Measurements from ENCODE around the gene CLSTN2.

CLSTN2 gene

DNA sequence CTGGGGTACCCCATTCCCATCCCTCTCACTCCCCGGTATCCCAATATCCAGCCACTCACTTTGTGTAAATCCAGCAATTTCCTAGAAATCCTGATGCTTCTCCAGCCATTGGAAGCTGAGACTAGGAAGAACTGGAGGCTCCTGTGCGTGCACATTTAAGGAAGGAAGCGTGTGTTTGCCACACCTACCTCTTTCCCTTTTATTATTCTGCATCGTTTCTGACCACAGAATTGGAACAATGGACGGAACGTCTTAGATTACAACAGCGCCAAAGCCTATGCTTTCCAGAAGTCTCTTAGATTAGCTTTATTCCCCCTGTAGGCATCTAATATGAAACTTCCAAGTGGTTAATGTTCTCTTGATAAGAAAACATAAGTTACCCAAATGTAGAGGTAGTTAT lies 508.1 kb downstream of the CLSTN2 start:
- DNase-seq (ENCODE audit: low read depth in 3 of 3, low spot score in 1 of 3), result no peak

DNA sequence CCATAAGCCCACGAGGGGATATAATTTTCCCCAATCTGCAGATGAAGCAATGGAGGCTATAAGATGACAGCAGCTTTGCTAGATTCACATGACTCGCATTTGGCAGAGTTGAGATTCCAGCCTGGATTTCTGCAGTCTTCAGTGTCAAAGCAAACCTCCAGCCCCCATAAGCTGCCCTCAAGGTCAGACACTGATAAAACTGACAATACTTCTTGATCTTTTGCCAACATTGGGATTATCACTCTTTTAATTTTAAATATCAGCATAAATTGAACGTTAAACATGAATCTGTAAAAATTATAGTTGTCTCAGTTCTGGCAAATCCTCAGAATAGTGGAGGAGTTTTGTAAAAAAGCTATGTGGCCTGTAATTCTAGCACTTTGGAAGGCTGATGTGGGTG lies 508.8 kb downstream of the CLSTN2 start:
- no peak for DNase-seq (ENCODE audit: low read depth in 3 of 3, low spot score in 1 of 3)

DNA sequence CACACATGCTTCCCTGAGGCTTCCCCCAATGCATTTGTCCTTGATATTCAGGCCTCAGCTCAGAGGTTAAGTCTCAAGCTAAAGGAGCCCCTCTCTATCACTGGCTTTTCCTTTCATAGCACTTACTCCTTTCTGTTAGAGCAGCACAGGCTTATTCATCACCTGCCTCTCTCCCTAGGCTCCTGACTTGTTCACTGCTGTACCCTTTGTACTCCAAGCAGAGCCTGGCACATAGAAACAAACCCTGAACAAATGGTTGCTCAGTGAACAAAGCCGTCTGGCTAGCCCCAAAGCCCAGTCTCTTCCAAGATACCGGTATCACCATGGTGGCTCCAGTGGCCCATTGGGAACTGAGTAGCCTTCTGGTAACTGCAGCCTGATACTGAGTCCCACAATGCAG lies 511.7 kb downstream of the CLSTN2 start:
- DNase-seq (ENCODE audit: low read depth in 3 of 3, low spot score in 1 of 3), result no peak

DNA sequence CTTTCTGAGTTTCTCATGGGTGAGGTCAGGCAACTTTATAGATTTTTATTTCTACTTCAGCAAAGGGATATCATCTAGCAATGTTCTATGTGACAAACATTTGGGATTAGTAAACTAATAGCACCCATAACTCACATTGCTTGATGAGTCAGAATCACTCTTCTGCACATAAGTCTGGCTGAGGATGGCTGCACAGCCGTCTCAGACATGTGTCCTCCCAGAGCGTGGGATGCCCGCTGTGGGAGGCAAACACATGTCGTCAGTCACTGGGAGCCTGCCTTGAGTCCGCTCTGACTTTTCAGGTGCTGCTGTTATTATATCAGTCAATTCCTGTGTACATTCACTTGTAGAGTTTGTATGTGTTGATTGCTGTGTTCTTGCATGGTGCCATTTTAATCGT lies 512.2 kb downstream of the CLSTN2 start:
- DNase-seq (ENCODE audit: low read depth in 3 of 3, low spot score in 1 of 3), result no peak

DNA sequence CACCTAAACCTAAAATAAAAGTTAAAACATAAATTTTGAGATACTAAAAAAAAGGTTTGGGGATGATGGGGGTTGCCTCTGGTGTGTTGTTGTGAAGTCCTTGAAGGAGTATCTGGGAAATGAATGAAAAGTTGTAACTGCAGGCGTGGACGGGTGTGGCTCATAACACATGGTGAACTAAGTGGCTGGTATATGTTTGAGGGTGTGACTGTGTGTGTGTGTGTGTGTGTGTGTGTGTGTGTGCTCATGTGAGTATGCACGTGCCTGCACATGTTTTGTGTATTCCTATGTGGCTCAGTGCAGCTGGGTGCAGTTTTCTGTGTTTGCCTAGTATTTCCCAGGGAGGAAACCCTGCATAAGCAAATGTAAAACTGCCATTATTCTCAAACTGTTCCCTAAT lies 513.0 kb downstream of the CLSTN2 start:
- no peak for DNase-seq (ENCODE audit: low read depth in 3 of 3, low spot score in 1 of 3)

DNA sequence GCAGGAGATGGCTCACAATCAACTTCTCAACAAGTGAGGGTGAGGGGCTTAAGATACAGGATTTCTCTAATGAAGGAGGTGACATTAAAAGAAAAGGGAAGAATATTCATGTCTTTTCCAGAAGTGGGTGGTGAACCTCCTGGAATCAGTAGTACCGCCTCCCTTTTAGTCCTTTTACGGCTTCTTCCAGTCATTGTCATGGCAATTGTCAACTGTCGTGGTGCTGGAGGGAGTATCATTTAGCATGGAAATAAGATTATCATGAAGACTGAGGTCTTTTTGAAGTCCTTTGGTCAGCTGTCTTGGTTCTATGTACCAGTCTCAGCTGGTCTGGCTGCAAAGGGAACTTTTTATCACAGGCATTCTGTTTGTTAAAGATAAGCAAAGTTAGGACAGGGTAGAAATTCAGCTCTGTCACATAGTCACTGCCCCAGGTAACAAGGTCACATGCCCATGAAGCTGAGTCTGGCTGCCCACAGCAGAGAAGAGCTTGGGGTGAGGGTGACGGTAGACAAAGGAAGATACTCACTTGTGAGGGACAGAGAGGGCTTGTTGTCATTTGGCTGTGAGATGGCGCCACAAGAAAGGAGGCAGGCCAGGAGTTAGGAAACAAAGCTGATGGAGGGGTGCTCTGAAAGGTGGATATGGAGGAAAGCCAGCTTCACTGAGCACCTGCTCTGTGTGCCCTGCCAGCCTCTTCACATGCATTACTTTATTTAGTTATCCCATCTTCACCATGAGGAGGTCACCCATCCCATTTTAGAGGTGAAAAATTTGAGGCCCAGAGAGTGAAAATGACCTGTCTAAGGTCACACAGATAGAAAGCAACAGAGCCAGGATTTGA lies 514.6 kb downstream of the CLSTN2 start:
- no peak for DNase-seq (ENCODE audit: low read depth in 3 of 3, low spot score in 1 of 3)

DNA sequence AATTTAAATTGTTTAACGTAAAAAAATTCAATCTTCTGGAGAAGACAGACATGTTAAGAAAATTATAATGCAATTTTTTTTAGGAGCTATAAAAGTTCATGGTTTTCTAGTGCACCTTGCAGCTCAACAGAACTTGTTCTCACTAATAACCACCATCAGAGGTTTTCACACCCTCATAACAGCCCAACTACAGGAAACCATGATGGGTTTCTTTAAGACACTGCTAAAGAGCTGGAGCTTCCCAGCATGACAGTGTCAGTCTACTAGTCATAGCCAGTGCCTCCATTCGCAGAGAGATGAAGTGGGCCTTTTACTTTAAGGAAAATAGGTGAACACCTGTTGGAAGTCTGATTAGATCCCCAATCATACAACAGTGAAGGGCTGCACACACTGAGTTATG lies 518.8 kb downstream of the CLSTN2 start:
- no peak for DNase-seq (ENCODE audit: low read depth in 3 of 3, low spot score in 1 of 3)

DNA sequence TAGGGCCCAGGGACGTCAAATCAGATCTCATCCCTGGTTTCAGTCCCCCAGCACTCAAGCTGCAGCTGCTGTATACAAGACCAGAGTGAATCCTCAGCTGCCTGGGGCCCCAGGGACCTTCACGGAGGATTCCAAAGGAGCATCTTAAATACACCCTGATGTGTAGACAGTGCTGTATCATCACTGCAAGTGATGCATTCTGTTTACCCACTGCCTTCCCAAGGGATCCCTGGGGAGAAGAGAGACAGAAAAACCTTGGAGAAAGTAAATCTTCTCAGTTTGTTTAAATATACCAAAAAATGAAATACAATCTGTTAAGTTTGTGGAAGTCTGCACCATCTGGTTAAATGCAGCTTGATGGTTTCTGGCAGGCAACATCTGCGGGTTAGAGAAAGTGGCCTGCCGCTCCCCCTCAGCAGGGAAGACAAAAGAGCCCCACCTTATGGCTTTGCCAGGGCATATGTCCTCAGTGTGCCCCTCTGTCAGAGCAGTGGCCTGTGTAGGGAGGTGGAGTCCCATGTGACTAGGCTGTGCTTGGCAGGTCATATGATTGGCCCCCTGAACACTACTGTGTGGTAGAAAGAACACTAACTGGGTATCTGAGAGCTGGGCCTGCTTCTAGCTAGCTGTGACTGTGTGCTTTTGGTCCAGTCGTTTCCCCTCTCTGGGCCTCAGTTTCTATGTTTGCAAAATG lies 520.7 kb downstream of the CLSTN2 start:
- DNase-seq (ENCODE audit: low read depth in 3 of 3, low spot score in 1 of 3), result no peak

DNA sequence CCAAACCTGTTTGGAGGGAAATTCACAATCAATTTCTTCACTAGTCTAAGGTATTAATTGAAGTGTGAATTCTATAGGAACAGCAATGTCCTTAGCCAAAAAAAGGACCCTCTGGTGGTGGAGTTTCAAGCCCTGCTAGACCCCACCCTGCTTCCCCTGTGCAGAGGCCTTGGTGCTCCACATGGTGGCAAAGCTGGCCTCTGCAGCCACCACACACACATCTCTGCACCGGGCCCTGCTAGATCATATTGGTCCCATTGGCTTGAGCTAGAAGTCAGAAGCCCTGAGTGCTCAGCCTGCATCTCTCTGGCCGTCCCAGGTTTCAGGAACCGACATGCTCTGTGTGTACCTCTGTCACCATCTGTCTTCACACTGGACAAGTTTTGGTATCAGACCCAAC lies 522.0 kb downstream of the CLSTN2 start:
- no peak for DNase-seq (ENCODE audit: low read depth in 3 of 3, low spot score in 1 of 3)

DNA sequence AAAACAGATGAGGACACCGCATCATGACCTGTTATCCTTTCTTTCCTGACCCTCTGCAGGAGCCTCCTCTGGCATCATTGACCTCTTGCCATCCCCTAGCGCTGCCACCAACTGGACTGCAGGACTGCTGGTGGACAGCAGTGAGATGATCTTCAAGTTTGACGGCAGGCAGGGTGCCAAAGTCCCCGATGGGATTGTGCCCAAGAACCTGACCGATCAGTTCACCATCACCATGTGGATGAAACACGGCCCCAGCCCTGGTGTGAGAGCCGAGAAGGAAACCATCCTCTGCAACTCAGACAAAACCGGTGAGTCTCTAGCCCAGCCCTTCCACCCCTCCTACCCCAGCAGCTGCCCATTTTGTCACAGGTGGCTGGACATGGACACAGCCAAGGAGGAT lies 524.5 kb downstream of the CLSTN2 start:
- DNase-seq (ENCODE audit: low read depth in 3 of 3, low spot score in 1 of 3), result no peak

DNA sequence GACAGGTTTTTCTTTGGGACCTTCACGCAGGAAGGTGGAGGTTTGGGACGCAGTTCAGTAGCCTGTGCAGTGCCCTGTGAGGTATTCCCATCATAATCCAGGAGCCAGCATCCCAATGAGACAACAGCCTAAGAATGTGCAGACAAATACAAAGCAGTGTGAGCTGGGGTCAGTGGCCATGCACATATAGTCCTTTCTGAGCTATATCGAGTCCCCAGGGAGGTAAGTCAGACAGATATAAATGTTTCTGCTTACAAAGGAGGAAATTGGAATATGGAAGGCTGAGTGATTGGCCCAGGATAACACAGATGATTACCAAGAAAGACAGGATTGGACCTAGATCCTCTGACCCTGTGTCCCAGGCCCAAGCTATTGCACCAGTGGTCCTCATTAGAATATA lies 526.3 kb downstream of the CLSTN2 start:
- no peak for DNase-seq (ENCODE audit: low read depth in 3 of 3, low spot score in 1 of 3)

DNA sequence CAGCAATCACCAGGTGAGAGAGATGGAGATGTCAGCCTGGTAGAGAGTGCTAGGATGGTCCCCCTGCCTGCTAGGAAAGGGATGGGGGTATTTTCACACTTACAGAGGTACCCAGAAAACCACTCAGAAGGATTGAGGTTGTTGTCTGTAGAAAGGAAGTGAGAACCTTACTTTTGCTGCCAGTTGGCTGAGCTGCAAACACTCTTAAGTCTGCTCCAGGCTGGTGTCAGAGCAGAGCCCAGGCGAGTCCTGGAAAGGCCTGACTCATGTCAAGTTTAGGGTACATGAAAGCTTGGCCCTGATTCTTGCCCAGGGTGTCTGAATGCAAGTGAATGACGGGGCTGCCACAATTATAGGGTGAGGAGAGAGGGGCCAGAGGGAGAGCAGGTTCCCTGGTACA lies 528.4 kb downstream of the CLSTN2 start:
- DNase-seq (ENCODE audit: low read depth in 3 of 3, low spot score in 1 of 3), result no peak

DNA sequence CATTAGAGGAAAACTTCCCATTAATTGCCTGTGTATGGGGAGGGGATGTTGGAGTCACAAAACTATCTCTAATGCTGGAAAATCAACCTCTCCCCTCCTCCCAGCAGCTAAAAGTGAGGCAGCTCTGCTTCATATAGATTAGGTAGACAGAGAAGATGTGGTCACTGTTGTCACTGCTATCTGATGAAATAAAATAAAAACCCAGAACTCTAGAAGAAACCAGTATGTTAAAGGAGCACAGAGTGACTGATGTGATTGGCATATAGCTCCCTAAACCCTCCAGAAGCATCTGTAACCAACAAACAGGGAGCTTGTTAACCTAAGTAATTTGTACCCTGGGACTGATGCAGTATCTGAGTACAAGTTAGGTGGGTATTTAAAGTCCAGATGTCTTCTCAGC lies 531.0 kb downstream of the CLSTN2 start:
- no peak for DNase-seq (ENCODE audit: low read depth in 3 of 3, low spot score in 1 of 3)

DNA sequence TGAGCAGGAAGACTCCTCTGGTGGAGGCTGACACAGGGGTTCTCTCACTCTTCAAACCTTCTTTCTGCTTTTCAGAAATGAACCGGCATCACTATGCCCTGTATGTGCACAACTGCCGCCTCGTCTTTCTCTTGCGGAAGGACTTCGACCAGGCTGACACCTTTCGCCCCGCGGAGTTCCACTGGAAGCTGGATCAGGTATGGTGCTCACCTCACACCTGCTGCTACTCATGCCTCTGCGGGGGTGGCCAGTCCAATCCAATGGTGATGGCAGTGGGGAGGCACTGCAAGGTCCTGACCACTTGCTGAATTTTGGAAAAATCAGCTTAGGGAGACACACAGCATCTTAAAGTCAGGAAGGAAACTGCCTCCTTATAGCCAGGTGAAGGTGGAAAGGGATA lies 531.5 kb downstream of the CLSTN2 start:
- DNase-seq (ENCODE audit: low read depth in 3 of 3, low spot score in 1 of 3), result no peak

DNA sequence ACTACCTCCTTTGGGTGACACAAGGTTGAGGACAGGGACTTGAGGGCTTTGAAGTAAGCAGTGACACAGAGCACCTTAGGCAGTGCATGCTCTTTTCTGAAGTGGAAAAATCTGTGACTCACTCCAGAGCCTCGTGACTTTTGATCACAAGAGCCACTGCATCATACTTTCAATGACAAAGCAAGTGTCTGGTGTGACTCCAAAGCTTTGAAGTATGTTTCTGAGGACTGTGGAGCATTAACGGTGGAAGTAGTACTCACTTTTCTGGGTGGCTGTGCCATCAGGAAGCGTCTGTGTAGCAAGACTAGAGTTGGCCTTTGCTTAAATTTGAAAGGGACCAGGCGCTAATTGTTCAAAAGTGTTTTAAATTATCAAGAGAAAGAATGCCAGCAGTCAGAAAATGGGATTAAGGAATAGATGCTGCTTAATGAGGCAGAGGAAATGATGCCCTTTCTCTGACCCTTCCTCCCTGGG lies 532.2 kb downstream of the CLSTN2 start:
- DNase-seq (ENCODE audit: low read depth in 3 of 3, low spot score in 1 of 3), result no peak

DNA sequence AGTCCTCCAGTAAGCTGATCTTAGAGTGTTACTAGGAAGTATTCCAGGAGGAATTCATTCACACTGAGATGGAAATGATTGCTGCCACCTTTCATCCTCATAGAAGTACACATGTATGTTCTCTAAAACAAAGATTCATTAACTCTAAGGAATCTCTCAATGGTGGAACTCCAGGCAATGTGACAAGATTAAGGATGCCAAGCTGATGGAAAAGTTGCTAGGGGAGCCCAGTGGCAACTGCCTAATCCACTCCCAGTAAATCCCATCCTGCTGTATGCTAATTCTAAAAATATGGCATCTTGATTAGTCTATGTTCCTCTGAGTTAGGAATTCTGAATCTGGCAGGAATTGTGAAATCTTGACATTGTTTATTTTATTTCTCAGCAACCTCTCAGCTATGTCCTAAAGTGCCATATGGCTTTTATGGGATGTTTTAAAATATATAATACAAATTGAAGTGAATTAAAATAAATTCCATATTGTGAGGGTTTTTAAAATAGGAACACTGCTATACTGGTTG lies 532.9 kb downstream of the CLSTN2 start:
- no peak for DNase-seq (ENCODE audit: low read depth in 3 of 3, low spot score in 1 of 3)

DNA sequence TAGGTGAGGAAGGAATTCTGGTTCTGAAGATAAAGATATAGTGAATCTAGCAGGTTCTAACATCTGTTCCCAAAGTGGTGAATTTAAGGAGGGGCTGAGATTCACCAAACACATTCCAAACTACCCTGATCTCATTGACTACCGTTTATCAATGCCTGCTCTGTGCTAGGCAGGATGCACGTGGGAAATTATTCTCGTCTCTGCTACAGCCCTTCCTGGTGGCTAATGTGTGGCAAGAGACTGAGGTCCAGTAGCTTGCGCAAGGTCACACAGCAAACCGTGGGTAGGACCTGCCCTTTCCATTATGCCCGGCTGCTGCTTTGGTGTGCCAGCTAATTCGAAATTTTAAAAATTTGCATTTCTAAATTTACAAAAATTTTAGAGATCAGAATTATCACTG lies 533.4 kb downstream of the CLSTN2 start:
- DNase-seq (ENCODE audit: low read depth in 3 of 3, low spot score in 1 of 3), result no peak

DNA sequence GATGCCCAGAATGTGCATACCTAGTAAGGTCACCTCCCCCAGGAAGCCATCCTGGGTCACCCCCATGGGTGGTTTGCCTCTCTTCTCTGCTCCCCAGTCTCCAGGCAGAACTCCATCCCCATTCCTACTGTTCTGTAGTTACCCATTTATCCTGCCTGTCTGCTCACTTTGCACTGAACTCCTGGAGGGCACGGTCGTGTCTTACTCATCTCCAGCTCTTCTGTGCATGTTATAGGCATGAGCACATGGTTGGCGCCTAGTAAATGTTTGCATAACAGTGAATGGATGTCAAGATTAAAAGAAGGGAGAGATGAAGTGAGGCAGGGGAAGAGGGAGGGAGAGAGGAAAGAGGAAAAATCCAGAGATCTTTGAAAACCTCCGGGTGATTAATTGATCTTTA lies 534.5 kb downstream of the CLSTN2 start:
- DNase-seq (ENCODE audit: low read depth in 3 of 3, low spot score in 1 of 3), result no peak

DNA sequence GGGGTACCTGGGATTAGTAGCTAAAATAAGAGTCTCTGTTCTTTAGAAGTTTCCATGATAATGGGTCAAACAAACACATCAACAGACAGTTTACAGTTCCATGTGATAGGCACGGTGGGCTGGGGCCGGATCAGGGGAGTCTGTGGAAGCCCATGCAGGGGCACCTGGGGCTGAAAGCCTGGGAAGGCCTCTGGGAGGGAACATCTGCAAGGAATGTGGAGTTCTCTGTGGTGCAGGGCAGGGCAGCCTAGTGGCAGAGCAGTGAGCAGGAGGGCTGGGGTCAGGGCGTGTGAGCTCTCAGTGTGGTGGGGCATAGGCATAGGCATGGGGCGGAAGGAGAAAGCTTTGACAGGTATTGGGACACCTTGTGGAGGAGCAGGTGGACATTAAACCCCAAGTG lies 535.2 kb downstream of the CLSTN2 start:
- no peak for DNase-seq (ENCODE audit: low read depth in 3 of 3, low spot score in 1 of 3)

DNA sequence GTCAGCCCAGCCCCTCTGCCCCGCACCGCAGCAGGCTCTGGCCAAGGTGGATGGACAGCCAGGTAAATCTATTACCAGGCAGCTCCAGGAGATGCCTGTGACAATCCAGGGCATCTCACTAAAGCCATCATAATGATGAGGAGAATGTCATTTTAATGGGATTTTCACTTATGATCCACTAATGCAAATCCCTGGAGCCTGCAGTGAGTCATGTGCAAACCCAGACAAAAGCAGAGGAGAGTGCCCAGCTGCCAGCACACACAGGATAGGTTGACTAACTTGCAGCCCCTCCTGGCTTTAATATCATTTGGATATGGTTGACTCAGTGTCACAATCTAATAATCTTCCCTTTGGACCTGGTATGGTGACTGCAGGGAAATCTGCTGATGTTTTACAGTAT lies 536.0 kb downstream of the CLSTN2 start:
- no peak for DNase-seq (ENCODE audit: low read depth in 3 of 3, low spot score in 1 of 3)

DNA sequence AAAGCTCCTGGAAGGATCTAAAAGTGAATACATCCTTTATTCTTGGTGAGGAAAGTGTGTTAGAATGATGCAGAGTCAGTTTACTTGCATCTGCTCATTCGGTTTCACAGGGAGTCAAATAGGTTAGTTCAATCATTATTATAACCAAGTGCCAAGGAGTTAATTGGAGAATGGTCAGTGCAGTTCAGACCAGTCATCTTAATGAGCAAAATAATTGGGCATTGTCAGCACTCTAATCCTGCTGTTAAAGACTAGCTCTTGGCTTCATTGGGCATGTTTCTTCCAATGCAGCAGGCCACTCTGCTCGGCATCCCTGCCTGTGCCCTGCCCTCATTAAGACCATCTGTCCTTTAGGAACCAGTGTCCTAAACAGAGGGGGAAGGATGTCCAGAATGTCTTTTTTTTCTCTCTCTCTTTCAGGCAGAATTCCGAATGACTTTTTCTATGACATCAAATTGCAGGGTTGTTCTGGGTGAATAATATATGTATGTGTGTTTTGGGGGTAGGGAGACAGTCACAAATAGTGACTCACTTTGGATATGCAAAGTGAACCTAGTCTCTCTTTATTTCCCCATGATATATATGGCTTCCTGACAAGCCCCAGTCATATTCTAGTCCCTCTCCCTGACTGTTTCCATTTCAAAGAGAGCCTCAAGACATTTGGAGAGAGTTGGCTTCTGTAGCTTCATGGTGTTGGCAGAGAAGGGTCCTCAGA lies 537.5 kb downstream of the CLSTN2 start:
- no peak for DNase-seq (ENCODE audit: low read depth in 3 of 3, low spot score in 1 of 3)

DNA sequence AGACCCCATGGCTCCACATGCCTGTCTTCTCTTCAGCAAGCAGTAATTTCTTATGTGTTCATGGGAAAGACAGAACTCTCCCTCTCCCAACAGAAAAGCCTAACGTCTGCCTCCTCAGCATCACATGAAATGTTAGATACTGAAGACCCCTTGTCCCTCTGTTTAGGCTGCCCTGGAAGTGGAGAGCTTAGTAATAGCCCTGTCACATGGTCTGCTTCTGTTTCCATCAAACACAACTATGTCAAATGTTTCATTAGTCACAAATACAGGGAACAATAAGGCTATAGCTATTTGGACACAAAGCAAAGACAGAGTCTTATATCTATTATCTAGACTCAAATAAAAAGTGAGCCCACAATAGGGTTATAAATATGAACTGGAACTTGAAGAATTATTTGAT lies 552.6 kb downstream of the CLSTN2 start:
- DNase-seq (ENCODE audit: low read depth in 3 of 3, low spot score in 1 of 3), result no peak

All from stimulated activated CD4-positive, alpha-beta T cell treated with anti-CD3 and anti-CD28 coated beads, TNF-alpha, amount 100 ng/mL, for 1 hour (primary cell).